Naive thymus-derived CD4-positive, alpha-beta T cell (primary cell): ENCODE measurements around the gene ZCCHC8. TPM values are rescaled to one million over a fixed set of nuclear protein-coding genes. Genes with fewer than 3 reads are reported as not detected.
"Not testable (repeated sequence)": the region's sequence is repeated elsewhere in the genome, so short reads cannot be mapped to it uniquely, and the experiment has no call there.

Experiments used
- ATAC-seq: fragments of 150-1000 bp; cut with Tn5 transposase; 2 replicates; pipeline ENCODE4 v1.10.0; 2021; ENCODE audit warnings: mild to moderate bottlenecking, moderate library complexity
- CTCF ChIA-PET: fragments of 350-600 bp; sonication (Branson Sonifier 250); formaldehyde crosslinking; loops from one replicate; lab custom pipeline; 2021; ENCODE audit warnings: antibody characterized with exemption; lab: Charles Lee
- POLR2A ChIA-PET: fragments of 350-600 bp; sonication (Branson Sonifier 250); formaldehyde crosslinking; loops from one replicate; lab custom pipeline; 2021; ENCODE audit warnings: antibody characterized with exemption, inconsistent platforms; lab: Charles Lee
- DNase-seq, 9 donors: peaks; one replicate each; pipeline versions ENCODE4 v3.0.0 to v3.0.0-alpha.2; 2020 to 2022; ENCODE audit warnings: mixed read lengths in 1 of 9
- H3K27ac ChIP-seq: one replicate; pipeline ENCODE4 v1.7.0; 2013; ENCODE audit warnings: mild to moderate bottlenecking, low read depth, low read length, moderate library complexity
- H3K27me3 ChIP-seq, 2 donors: one replicate each; pipeline ENCODE4 v1.7.0; 2013; ENCODE audit warnings: low read length in 2 of 2, mild to moderate bottlenecking in 2 of 2, moderate library complexity in 2 of 2; ENCODE audit not compliant: control insufficient read depth in 2 of 2, insufficient read depth in 2 of 2
- H3K36me3 ChIP-seq, 3 experiments: 1 replicate in 2 of 3; 2 replicates in 1 of 3; pipeline ENCODE4 v1.7.0; 2013; ENCODE audit warnings: low read length in 3 of 3, mild to moderate bottlenecking in 3 of 3, moderate library complexity in 1 of 3; ENCODE audit not compliant: insufficient read depth in 3 of 3, control insufficient read depth in 2 of 3
- H3K4me1 ChIP-seq, 2 donors: one replicate each; pipeline ENCODE4 v1.7.0; 2013; ENCODE audit warnings: low read length in 2 of 2, mild to moderate bottlenecking in 2 of 2, moderate library complexity in 1 of 2; ENCODE audit not compliant: control insufficient read depth in 2 of 2, insufficient read depth in 2 of 2
- H3K4me3 ChIP-seq: 2 replicates; pipeline ENCODE4 v1.7.0; 2013; ENCODE audit warnings: mild to moderate bottlenecking, low read length
- H3K9me3 ChIP-seq, 3 experiments: 1 replicate in 2 of 3; 2 replicates in 1 of 3; pipeline ENCODE4 v1.7.0; 2013; ENCODE audit warnings: low read length in 3 of 3; ENCODE audit not compliant: control insufficient read depth in 2 of 3
- H3K27ac Mint-ChIP-seq, 9 donors: one replicate each; pipeline ENCODE4 v1.8.0; 2020 to 2022; ENCODE audit warnings: mixed read lengths in 9 of 9, mild to moderate bottlenecking in 8 of 9, moderate library complexity in 5 of 9, inconsistent platforms in 2 of 9
- H3K27me3 Mint-ChIP-seq, 5 donors: one replicate each; pipeline ENCODE4 v1.8.0; 2021 to 2022; ENCODE audit warnings: mixed read lengths in 5 of 5, mild to moderate bottlenecking in 1 of 5
- H3K36me3 Mint-ChIP-seq, 5 donors: one replicate each; pipeline ENCODE4 v1.8.0; 2020 to 2022; ENCODE audit warnings: mixed read lengths in 5 of 5, mild to moderate bottlenecking in 3 of 5, inconsistent platforms in 1 of 5
- H3K4me1 Mint-ChIP-seq, 7 donors: one replicate each; pipeline ENCODE4 v1.8.0; 2020 to 2022; ENCODE audit warnings: mixed read lengths in 7 of 7, mild to moderate bottlenecking in 3 of 7, inconsistent platforms in 1 of 7
- H3K4me3 Mint-ChIP-seq, 10 donors: one replicate each; pipeline ENCODE4 v1.8.0; 2020 to 2022; ENCODE audit warnings: mild to moderate bottlenecking in 10 of 10, mixed read lengths in 10 of 10, moderate library complexity in 6 of 10, inconsistent platforms in 2 of 10
- H3K9me3 Mint-ChIP-seq, 11 donors: one replicate each; pipeline ENCODE4 v1.8.0; 2020 to 2022; ENCODE audit warnings: mixed read lengths in 11 of 11, mild to moderate bottlenecking in 4 of 11, inconsistent platforms in 1 of 11, moderate library complexity in 1 of 11
- intact Hi-C, 2 donors: fragments of 100-400 bp; cut with micrococcal nuclease; formaldehyde crosslinking; loops; one replicate each; pipeline ENCODE4 v1.15.1; 2023
- polyA plus RNA-seq, 2 donors: library from polyadenylated mRNA; unstranded; fragments of 300-500 nt; fragmentation: Illumina TruSeq; gene quantifications; one replicate each; pipeline ENCODE4 v1.2.3, GENCODE V29; 2021
- total RNA-seq, 6 experiments: library from RNA in 5 of 6; stranded (reverse) in 5 of 6; gene quantifications; 1 replicate in 5 of 6; 2 replicates in 1 of 6; pipeline ENCODE4 v1.2.3 and lab custom pipeline; 2021 to 2026

The ZCCHC8 gene
- total and polyA plus RNA-seq, 7 experiments from 2014 or later, result 10.6 to 54.0 (median 45.1) TPM

- H3K4me1 ChIP-seq, H3K27me3 ChIP-seq, H3K4me3 ChIP-seq, H3K27ac ChIP-seq, H3K36me3 ChIP-seq, ATAC-seq, DNase-seq, H3K27me3 Mint-ChIP-seq, H3K4me3 Mint-ChIP-seq, H3K27ac Mint-ChIP-seq, H3K36me3 Mint-ChIP-seq, CTCF ChIA-PET, POLR2A ChIA-PET, H3K9me3 Mint-ChIP-seq, H3K4me1 Mint-ChIP-seq, intact Hi-C loops, H3K9me3 ChIP-seq: not testable (repeated sequence)
Observed at GRCh38 chr12:122444071-122444470, 56.7 kb downstream of the ZCCHC8 start.

GRCh38 chr12:122438822-122439221 is 61.9 kb downstream of the ZCCHC8 start:
- POLR2A ChIA-PET, result interaction anchor here (0.7 to 0.9 kb wide), 2 partner anchors 10 to 532 kb away, joined by 4 read pairs; no protein-coding TSS in a partner anchor
- H3K4me3 ChIP-seq, DNase-seq, H3K4me1 Mint-ChIP-seq, H3K36me3 Mint-ChIP-seq, H3K9me3 ChIP-seq, H3K9me3 Mint-ChIP-seq, CTCF ChIA-PET, H3K27ac ChIP-seq, H3K27ac Mint-ChIP-seq, intact Hi-C loops, ATAC-seq, H3K27me3 ChIP-seq, H3K36me3 ChIP-seq, H3K4me1 ChIP-seq: not testable (repeated sequence)
- H3K27me3 Mint-ChIP-seq, result peaks cover 0 to 18% (median 0%) of the 10 kb centered on the region in 5 donors
- peak overlapping the region in 1 of 10 donors; percentile 3 for H3K4me3 Mint-ChIP-seq

GRCh38 chr12:122437656-122438121 is 63.0 kb downstream of the ZCCHC8 start:
- Mint-ChIP-seq H3K4me1 (no peaks in the 10 kb centered on the region), H3K27me3 (peaks cover 0 to 15% (median 0%) of the 10 kb centered on the region in 5 donors), H3K9me3 (no peaks in the 10 kb centered on the region), H3K27ac (no peak overlapping the region), H3K4me3 (no peak overlapping the region), H3K36me3 (no peaks in the 10 kb centered on the region)
- H3K36me3 ChIP-seq, result no peaks in the 10 kb centered on the region
- intact Hi-C loops, result no loop called here
- H3K4me3 ChIP-seq, result no peak overlapping the region
- no peak overlapping the region for H3K27ac ChIP-seq
- no peaks in the 10 kb centered on the region for H3K4me1 ChIP-seq
- DNase-seq (no peak), ATAC-seq (no peak)
- no peaks in the 10 kb centered on the region for H3K27me3 ChIP-seq
- CTCF ChIA-PET, result no interaction called here
- POLR2A ChIA-PET, result no interaction called here
- H3K9me3 ChIP-seq, result no peaks in the 10 kb centered on the region

GRCh38 chr12:122435186-122435585 is 65.5 kb downstream of the ZCCHC8 start:
- H3K36me3 ChIP-seq, result no peaks in the 10 kb centered on the region
- intact Hi-C loops, result no loop called here
- ChIA-PET POLR2A (interaction anchor here (0.7 kb wide), 1 partner anchor 105 kb away, joined by 3 read pairs; no protein-coding TSS in a partner anchor), CTCF (interaction anchor here (0.9 kb wide), 1 partner anchor 35 kb away, joined by 3 read pairs; no protein-coding TSS in a partner anchor)
- Mint-ChIP-seq H3K27me3 (peaks cover 0 to 15% (median 0%) of the 10 kb centered on the region in 5 donors), H3K4me3 (no peak overlapping the region), H3K9me3 (no peaks in the 10 kb centered on the region), H3K36me3 (no peaks in the 10 kb centered on the region), H3K27ac (peak overlapping the region in 1 of 9 donors; percentile 37), H3K4me1 (no peaks in the 10 kb centered on the region)
- H3K4me1 ChIP-seq, result no peaks in the 10 kb centered on the region
- DNase-seq (no peak), ATAC-seq (no peak)
- H3K27me3 ChIP-seq, result no peaks in the 10 kb centered on the region
- no peak overlapping the region for H3K27ac ChIP-seq
- H3K9me3 ChIP-seq, result no peaks in the 10 kb centered on the region
- no peak overlapping the region for H3K4me3 ChIP-seq

GRCh38 chr12:122429043-122429442 is 71.7 kb downstream of the ZCCHC8 start:
- ATAC-seq, H3K4me3 ChIP-seq, H3K27ac Mint-ChIP-seq, H3K27me3 ChIP-seq, DNase-seq, H3K27me3 Mint-ChIP-seq, H3K36me3 Mint-ChIP-seq, H3K9me3 ChIP-seq, H3K36me3 ChIP-seq, H3K9me3 Mint-ChIP-seq, H3K27ac ChIP-seq, intact Hi-C loops, H3K4me1 Mint-ChIP-seq, H3K4me3 Mint-ChIP-seq, H3K4me1 ChIP-seq: not testable (repeated sequence)
- ChIA-PET CTCF (interaction anchor here (0.7 to 1.9 kb wide), 3 partner anchors 13 to 42 kb away, joined by 3 to 5 read pairs (median 3); no protein-coding TSS in a partner anchor), POLR2A (interaction anchor here (1.1 kb wide), 1 partner anchor 12 kb away, joined by 5 read pairs; no protein-coding TSS in a partner anchor)

GRCh38 chr12:122427403-122427802 is 73.3 kb downstream of the ZCCHC8 start:
- Mint-ChIP-seq H3K27ac (no peak overlapping the region), H3K4me1 (peaks cover 7 to 12% (median 10%) of the 10 kb centered on the region in 7 donors), H3K4me3 (no peak overlapping the region), H3K9me3 (no peaks in the 10 kb centered on the region), H3K36me3 (no peaks in the 10 kb centered on the region), H3K27me3 (peaks cover 0 to 3% (median 0%) of the 10 kb centered on the region in 5 donors)
- DNase-seq (no peak), ATAC-seq (no peak)
- H3K4me1 ChIP-seq, result peaks cover 10% of the 10 kb centered on the region in 2 donors
- H3K27me3 ChIP-seq, result no peaks in the 10 kb centered on the region
- intact Hi-C loops, result no loop called here
- no peak overlapping the region for H3K27ac ChIP-seq
- H3K4me3 ChIP-seq, result no peak overlapping the region
- no peaks in the 10 kb centered on the region for H3K36me3 ChIP-seq
- ChIA-PET CTCF (interaction anchor here (1.9 kb wide), 1 partner anchor 28 kb away, joined by 5 read pairs; no protein-coding TSS in a partner anchor), POLR2A (interaction anchor here (0.7 to 0.8 kb wide), 2 partner anchors 22 to 27 kb away, joined by 3 read pairs; no protein-coding TSS in a partner anchor)
- H3K9me3 ChIP-seq, result no peaks in the 10 kb centered on the region
